HG02970 (cell line): Measurements from ENCODE around the gene RPS29.
"Not testable (repeated sequence)": the region's sequence is repeated elsewhere in the genome, so short reads cannot be mapped to it uniquely, and the experiment has no call there.

Source experiments
- ATAC-seq: cut with Tn5 transposase; IDR thresholded peaks from one replicate; pipeline ENCODE4 v1.9.1; 2021; ENCODE audit warnings: mild to moderate bottlenecking, moderate library complexity, moderate number of reproducible peaks; ENCODE audit not compliant: unreplicated experiment, low FRiP score

Gene RPS29

GRCh38 chr14:49598485-49599300 lies 12.5 kb upstream of the RPS29 start, which contains the start of gene LRR1:
LRR1 (plus strand) TSS chr14:49598940; CDS start chr14:49599021, 81 bp downstream.
- ATAC-seq: peak; percentile 60

DNA sequence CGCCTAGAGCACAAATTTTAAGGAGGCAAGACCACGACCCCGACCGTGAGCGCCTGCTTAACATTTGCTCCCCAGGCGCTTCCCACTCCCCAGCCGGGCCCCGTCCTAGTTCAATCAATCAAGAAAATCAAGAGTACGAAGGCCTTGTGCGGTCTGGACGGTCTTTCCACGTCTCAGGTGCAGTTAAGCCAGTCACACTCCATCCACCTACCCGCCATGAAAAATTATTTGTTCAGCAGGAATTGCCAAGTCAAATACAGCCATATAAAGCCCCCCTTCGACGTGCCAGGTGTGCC lies 12.0 kb upstream of the RPS29 start:
- no peak for ATAC-seq

DNA sequence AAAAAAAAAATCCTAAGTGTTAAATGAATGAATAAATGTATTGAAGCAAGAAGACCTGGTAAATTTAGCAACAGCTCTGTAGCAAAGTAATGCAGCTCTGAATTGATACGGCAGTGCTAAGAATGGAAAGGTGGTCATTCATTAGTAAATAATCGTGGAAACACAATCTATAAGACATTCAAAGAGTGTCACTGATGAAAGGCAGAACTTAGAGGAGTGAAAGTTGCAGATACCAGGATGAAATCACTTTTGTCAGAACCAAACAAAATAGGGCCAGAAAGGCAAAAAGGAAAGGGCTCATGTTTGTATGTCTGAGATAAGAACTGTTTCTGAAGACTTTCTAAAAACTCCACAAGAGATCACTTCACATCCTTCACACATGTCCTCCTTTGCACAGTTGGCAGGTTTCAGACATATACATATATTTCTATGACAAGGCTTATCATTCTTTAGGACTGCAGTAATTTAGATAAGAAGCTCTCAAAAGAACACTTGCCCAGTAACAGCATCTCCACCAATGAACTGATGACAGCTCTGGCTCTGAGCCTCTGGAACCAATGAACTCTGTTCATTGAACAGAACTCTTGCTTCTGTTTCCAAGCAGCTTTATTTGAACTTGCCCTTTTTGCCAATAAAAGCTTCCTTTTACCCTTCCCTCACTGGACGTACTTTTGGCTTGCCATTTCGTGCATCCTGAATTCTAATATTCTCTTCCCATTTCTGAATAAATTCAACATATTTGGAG lies 8.3 kb upstream of the RPS29 start:
- no peak for ATAC-seq

DNA sequence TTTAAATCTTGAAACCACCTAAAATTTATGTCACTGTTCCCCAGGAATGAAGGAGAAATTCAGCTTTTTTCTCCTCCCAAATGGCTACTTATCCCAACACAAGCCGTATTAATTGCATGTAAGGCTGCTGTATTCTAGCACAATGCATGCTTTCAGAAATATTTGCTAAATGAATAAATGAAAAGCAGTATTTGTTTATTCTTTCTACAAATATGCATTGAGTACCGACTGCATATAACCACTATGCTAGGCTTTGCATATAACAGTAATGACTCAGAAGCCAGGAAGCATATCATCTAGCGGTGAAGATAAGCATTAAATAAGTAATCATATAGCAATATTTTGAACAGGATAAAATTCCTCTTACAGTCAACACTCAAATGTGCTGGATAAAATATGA lies 6.8 kb upstream of the RPS29 start:
- no peak for ATAC-seq

DNA sequence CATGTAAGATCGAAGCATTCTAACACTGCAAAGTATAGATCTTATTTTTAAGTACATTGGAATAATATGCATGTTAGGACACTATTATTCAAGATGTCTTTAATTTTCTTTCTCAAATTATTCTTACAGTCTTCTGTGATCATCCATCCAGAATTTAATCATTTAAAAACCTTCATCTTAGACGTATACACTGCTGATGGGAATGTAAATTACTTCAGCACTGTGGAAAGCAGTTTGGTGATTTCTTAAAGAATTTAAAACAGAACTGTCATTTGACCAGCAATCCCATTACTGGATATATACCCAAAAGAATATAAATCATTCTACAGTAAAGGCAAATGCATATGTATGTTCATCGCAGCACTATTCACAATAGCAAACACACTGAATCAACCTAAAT lies 3.2 kb upstream of the RPS29 start:
- no peak for ATAC-seq

GRCh38 chr14:49586673-49587460 lies 687 bp upstream of the RPS29 start:
- ATAC-seq: peak; percentile 42

- ATAC-seq: not testable (repeated sequence)
These were observed 1.1 kb downstream of the RPS29 start for GRCh38 chr14:49584981-49585640.

DNA sequence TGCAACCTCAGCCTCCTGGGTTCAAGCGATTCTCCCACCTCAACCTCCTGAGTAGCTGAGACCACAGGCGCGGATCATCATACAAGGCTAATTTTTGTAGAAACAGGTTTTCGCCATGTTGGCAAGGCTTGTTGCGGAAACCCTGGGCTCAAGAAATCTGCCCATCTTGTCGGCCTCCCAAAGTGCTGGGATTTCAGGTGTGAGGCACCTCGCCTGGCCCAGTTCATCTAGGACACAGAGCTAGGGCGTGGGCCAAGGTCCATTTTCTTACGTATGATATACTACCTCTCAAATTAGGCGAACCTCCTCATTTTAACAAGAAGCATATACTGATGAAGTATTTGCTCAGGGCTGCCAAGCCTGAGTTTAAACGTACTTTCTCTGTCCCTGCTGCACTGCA lies 2.1 kb downstream of the RPS29 start:
- no peak for ATAC-seq

GRCh38 chr14:49583629-49584028 lies 2.6 kb downstream of the RPS29 start:
- ATAC-seq: no peak

DNA sequence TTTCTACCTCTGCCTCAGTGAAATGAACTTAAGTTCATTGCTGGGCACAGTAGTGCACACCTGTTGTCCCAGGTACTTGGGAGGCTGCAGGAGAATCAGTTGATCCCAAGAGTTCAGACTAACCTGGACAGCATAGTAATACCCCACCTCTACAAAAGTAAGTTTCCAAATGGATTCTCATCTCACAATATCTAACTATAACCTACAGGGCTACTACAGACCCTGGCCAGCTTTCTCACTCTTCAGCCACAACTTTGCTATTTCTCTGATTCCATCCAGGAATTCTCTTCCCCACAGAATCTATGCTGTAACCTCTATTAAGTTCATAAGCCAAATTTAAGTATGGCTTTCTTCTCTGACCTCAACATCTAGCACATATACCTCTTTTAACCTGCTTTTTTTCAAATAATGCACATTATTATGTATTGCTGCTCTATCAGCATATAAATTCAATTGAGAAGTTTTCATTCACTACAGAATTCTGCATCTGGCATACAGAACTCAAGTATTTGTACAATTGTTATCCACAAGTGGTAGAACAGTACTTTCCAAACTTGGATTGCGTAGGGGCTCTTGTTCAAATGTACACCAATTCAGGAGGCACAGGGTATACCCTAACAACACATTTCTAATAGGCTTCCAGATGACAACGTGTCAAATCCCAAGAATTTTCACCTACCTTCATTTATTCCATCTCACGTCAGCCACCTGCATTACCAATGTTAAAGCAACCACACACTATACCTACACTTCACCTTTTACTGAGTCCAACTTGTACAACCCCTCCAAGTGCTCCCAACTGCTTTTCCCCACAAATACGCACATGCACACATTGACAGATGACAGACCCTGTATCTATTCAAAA lies 3.8 kb downstream of the RPS29 start:
- ATAC-seq: no peak

GRCh38 chr14:49581209-49582112 lies 4.7 kb downstream of the RPS29 start:
- no peak for ATAC-seq

GRCh38 chr14:49579841-49580240 lies 6.3 kb downstream of the RPS29 start:
- no peak for ATAC-seq

DNA sequence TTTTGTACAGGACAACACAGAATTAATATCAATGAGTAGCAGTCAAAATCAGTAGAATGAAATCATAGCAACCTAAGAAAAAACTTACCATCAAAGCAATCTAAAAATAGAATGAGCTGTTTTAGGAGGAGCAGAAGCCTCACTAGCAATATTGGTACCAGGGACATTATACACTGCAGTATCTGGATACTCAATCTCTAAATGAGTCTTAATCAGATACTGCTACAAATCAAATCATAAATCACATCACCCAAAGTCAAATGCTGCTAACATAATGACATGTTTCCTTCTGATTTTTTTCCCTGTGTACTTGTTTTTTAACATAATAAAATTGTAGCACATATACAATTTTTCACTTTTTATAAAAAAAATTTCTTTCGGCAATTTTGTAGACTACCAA lies 8.0 kb downstream of the RPS29 start:
- no peak for ATAC-seq

- no peak for ATAC-seq
These were observed 12.1 kb downstream of the RPS29 start for GRCh38 chr14:49574038-49574437.

GRCh38 chr14:49569281-49569680 lies 16.9 kb downstream of the RPS29 start:
- no peak for ATAC-seq

DNA sequence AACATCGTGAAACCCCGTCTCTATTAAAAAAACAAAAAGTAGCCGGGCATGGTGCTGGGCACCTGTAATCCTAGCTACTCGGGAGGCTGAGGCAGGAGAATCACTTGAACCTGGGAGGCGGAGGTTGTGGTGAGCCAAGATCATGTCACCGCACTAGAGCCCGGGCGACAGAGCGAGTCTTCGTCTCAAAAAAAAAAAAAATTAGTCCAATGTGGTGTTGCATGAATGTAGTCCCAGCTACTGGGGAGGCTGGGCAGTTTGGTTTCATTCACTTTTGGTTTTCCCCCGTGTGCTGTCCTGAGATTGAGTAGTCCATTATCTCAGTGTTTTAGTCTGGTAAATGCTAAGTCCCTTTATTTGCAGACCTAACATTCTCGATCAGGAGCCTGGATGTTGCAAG lies 19.5 kb downstream of the RPS29 start:
- no peak for ATAC-seq

DNA sequence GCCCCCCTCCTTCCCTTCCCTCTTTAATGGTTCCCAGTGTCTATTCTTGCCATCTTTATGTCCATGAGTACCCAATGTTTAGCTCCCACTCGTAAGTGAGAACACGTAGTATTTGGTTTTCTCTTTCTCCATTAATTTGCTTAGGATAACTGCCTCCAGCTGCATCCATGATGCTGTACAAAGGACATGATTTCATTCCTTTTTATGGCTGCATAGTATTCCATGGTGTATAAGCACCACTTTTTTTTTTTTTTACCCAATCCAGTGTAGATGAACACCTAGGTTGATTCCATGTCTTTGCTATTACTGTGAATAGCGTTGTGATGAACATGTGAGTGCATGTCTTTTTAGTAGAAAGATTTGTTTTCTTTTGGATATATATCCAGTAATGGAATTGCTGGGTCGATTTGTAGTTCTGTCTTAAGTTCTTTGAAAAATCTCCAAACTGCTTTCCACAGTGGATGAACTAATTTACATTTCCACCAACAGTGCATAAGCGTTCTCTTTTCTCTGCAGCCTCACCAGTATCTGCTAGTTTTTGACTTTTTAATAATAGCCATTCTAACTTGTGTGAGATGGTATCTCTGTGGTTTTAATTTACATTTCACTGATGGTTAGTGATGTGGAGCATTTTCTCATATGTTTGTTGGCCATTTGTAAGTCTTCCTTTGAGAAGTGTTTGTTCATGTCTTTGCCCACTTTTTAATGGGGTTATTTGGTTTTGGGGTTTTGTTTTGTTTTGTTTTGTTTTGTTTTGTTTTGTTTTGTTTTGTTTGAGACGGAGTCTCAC lies 26.0 kb downstream of the RPS29 start:
- ATAC-seq: no peak

DNA sequence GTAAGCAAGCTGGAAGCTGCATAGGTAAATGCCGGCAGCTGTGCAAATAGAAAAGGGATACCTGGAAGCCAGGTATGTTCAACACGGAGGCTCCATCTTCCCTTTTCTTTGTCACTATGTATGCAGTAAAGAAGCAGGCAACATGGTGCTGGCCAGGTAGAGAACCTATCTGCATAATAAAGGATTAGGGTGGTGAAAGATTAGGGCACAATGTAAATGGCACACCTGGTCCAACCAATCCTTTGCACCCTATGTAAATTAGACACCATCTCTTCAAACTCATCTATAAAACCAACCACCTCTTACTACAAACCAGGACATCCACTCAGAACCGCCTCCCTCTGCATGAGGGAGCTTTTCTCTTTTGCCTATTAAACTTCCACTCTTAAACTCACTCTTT lies 32.3 kb downstream of the RPS29 start:
- no peak for ATAC-seq
